ENCODE measurements around the gene REG4. TPM values are rescaled to one million over a fixed set of nuclear protein-coding genes. Genes with fewer than 3 reads are reported as not detected.

Gene REG4
- total RNA-seq, 1 experiment from 2014 or later = not detected

DNA sequence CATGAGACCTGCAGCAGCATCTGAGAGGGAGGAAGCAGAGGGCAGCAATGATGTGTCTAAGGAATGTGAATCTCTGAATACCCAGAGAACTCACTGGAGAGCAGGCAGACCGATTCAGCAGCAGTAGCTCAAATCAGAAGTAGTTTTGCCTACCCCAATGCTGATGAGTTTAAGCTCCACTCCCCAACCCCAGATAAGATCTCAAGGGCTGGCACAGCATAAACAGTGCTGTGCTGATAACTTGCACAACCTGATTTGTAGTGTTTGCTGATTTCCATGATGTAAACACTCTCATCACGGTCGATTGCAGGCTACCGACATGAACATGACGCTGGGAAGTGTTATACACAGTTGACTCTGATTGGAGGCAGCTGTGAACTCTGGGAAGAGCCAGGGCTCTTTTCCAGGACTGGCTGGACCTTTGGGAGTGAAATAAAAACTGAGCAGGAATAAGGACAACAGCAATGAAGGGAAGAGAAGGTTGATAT, 31.3 kb downstream of the REG4 start:
- H3K4me1 ChIP-seq (ENCODE audit: control insufficient read depth in 1 of 2, insufficient read depth in 2 of 2, low read length in 2 of 2) = no peaks in the 10 kb centered on the region
- no peak overlapping the region for H3K9ac ChIP-seq (ENCODE audit: low read length)
- RAD21 ChIA-PET (ENCODE audit: low non-redundant PET in 1 of 2, low total read pairs in 2 of 2, uncharacterized antibody in 2 of 2, unreplicated experiment in 2 of 2) = no interaction called here
- ATAC-seq (no peak), DNase-seq (ENCODE audit: low read depth, low spot score) (no peak)
- no peaks in the 10 kb centered on the region for H3K9me3 ChIP-seq (ENCODE audit: control insufficient read depth in 1 of 2, insufficient read depth in 1 of 2, low read depth in 1 of 2, low read length in 2 of 2)
- no peak overlapping the region for H3K4me3 ChIP-seq (replicated peaks in 1 of 2; ENCODE audit: low read depth in 1 of 2, low read length in 2 of 2)
- H3K36me3 ChIP-seq (ENCODE audit: control insufficient read depth in 1 of 2, insufficient read depth in 2 of 2, low read length in 2 of 2) = no peaks in the 10 kb centered on the region
- POLR2A ChIA-PET = no interaction called here
- H4K20me1 ChIP-seq (ENCODE audit: insufficient read depth) = no peaks in the 10 kb centered on the region
- intact Hi-C loops (cut with micrococcal nuclease) = no loop called here
- H3K9me2 ChIP-seq (ENCODE audit: insufficient read depth) = no peaks in the 10 kb centered on the region
- no peak overlapping the region for H3K27ac ChIP-seq (ENCODE audit: low read depth, low read length)
- CTCF ChIA-PET = no interaction called here
- BruUV-seq (replicated peaks) = no TSS peak
- H3K27me3 ChIP-seq (ENCODE audit: insufficient read depth, low read length) = no peaks in the 10 kb centered on the region
- no peak for TF ChIP-seq SP1 (IDR thresholded peaks at IDR 0.05; ENCODE audit: low read depth)
- TF ChIP-seq, protein P1, sequence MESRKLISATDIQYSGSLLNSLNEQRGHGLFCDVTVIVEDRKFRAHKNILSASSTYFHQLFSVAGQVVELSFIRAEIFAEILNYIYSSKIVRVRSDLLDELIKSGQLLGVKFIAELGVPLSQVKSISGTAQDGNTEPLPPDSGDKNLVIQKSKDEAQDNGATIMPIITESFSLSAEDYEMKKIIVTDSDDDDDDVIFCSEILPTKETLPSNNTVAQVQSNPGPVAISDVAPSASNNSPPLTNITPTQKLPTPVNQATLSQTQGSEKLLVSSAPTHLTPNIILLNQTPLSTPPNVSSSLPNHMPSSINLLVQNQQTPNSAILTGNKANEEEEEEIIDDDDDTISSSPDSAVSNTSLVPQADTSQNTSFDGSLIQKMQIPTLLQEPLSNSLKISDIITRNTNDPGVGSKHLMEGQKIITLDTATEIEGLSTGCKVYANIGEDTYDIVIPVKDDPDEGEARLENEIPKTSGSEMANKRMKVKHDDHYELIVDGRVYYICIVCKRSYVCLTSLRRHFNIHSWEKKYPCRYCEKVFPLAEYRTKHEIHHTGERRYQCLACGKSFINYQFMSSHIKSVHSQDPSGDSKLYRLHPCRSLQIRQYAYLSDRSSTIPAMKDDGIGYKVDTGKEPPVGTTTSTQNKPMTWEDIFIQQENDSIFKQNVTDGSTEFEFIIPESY (IDR thresholded peaks at IDR 0.05; ENCODE audit: extremely low read depth, insufficient replicate concordance, low read length) = no peak
- H3K79me2 ChIP-seq (ENCODE audit: insufficient read depth, low read length) = no peaks in the 10 kb centered on the region
- no peak overlapping the region for H2AFZ ChIP-seq (ENCODE audit: low read depth, low read length, poor library complexity, severe bottlenecking)
- no peak overlapping the region for H3K4me2 ChIP-seq (ENCODE audit: low read length)

- ATAC-seq (no peak), DNase-seq (ENCODE audit: low read depth, low spot score) (no peak)
- TF ChIP-seq ZFX (IDR thresholded peaks at IDR 0.05) (no peak), ATF3 (IDR thresholded peaks at IDR 0.05) (no peak), EZH2phosphoT487 (IDR thresholded peaks at IDR 0.05; ENCODE audit: borderline replicate concordance) (no peak), REST (IDR thresholded peaks at IDR 0.05; ENCODE audit: low read depth) (no peak), ELF1 (IDR thresholded peaks at IDR 0.05; ENCODE audit: borderline replicate concordance, low read depth) (no peak), EGR1 (IDR thresholded peaks at IDR 0.05; ENCODE audit: low read depth) (no peak), MAX (IDR thresholded peaks at IDR 0.05) (no peak), SIN3A (IDR thresholded peaks at IDR 0.05; ENCODE audit: low read depth) (no peak), JUND (IDR thresholded peaks at IDR 0.05) (no peak), EZH2 (IDR thresholded peaks at IDR 0.05) (no peak), ZNF274 (IDR thresholded peaks at IDR 0.05; ENCODE audit: low read depth, low read length) (no peak), CBX3 (IDR thresholded peaks at IDR 0.05; ENCODE audit: low read depth) (no peak)
- Histone ChIP-seq H2AFZ (ENCODE audit: low read depth, low read length, poor library complexity, severe bottlenecking) (no peak overlapping the region), H3K79me2 (ENCODE audit: insufficient read depth, low read length) (no peaks in the 10 kb centered on the region), H3K27ac (ENCODE audit: low read depth, low read length) (no peak overlapping the region), H3K4me3 (replicated peaks in 1 of 2; ENCODE audit: low read depth in 1 of 2, low read length in 2 of 2) (no peak overlapping the region), H3K9ac (ENCODE audit: low read length) (no peak overlapping the region), H3K9me2 (ENCODE audit: insufficient read depth) (no peaks in the 10 kb centered on the region), H3K27me3 (ENCODE audit: insufficient read depth, low read length) (no peaks in the 10 kb centered on the region), H3K36me3 (ENCODE audit: control insufficient read depth in 1 of 2, insufficient read depth in 2 of 2, low read length in 2 of 2) (no peaks in the 10 kb centered on the region), H3K4me1 (ENCODE audit: control insufficient read depth in 1 of 2, insufficient read depth in 2 of 2, low read length in 2 of 2) (peaks cover 0 to 1% of the 10 kb centered on the region in 2 experiments; a peak in 2 of 4 replicates), H3K4me2 (ENCODE audit: low read length) (no peak overlapping the region), H4K20me1 (ENCODE audit: insufficient read depth) (no peaks in the 10 kb centered on the region), H3K9me3 (ENCODE audit: control insufficient read depth in 1 of 2, insufficient read depth in 1 of 2, low read depth in 1 of 2, low read length in 2 of 2) (no peaks in the 10 kb centered on the region)
- BruUV-seq (replicated peaks) = no TSS peak
- ChIA-PET POLR2A (no interaction called here), CTCF (no interaction called here), RAD21 (ENCODE audit: low non-redundant PET in 1 of 2, low total read pairs in 2 of 2, uncharacterized antibody in 2 of 2, unreplicated experiment in 2 of 2) (no interaction called here)
- intact Hi-C loops (cut with micrococcal nuclease) = no loop called here
These were observed 32.2 kb downstream of the REG4 start for GRCh38 chr1:119778886-119779560.

All from HCT116 (cell line).